Panc1 (cell line): ENCODE results near the gene AGBL5. TPM values are rescaled to one million over a fixed set of nuclear protein-coding genes. Genes with fewer than 3 reads are reported as not detected.

Experiments used
- ATAC-seq: fragments of 200-7000 bp; cut with Tn5 transposase; 2 replicates; pipeline ENCODE4 v1.9.1; 2020; ENCODE audit warnings: mild to moderate bottlenecking, moderate library complexity
- BruUV-seq: library from RNA; stranded (reverse); fragments of 400-500 nt; replicated peaks from 2 replicates; lab custom pipeline; 2021; lab: Mats Ljungman, UMichigan
- CTCF ChIA-PET: fragments of 300-600 bp; sonication (Branson Sonifier 250); formaldehyde crosslinking; loops from one replicate; lab custom pipeline; 2022; ENCODE audit warnings: antibody characterized with exemption; lab: Charles Lee
- POLR2A ChIA-PET: fragments of 300-600 bp; sonication (Branson Sonifier 250); formaldehyde crosslinking; loops from one replicate; lab custom pipeline; 2022; ENCODE audit warnings: antibody characterized with exemption; lab: Charles Lee
- DNase-seq: peaks from one replicate; pipeline ENCODE4 v3.0.0-alpha.2; 2010; ENCODE audit warnings: low read depth, low spot score
- H3K27ac ChIP-seq: 2 replicates; pipeline ENCODE4 v1.5.1; 2011; ENCODE audit warnings: mild to moderate bottlenecking, low read length, inconsistent platforms
- H3K27me3 ChIP-seq: fragments of 200-500 bp; sonication (Bioruptor generic); 2 replicates; pipeline ENCODE4 v1.6.0; 2014; ENCODE audit warnings: low read length, inconsistent platforms; ENCODE audit not compliant: control insufficient read depth, insufficient read depth
- H3K36me3 ChIP-seq: fragments of 200-500 bp; sonication (Bioruptor generic); 2 replicates; pipeline ENCODE4 v1.5.1; 2014; ENCODE audit warnings: inconsistent platforms, mild to moderate bottlenecking, low read length, moderate library complexity; ENCODE audit not compliant: control insufficient read depth, insufficient read depth
- H3K4me1 ChIP-seq: 2 replicates; pipeline ENCODE4 v1.5.1; 2011; ENCODE audit warnings: inconsistent platforms, mild to moderate bottlenecking, low read length, moderate library complexity; ENCODE audit not compliant: control insufficient read depth, insufficient read depth
- H3K4me3 ChIP-seq, 2 experiments: 2 replicates each; pipeline ENCODE4 v1.5.1; 2011 to 2012; ENCODE audit warnings: low read depth in 2 of 2, low read length in 2 of 2, mild to moderate bottlenecking in 2 of 2, inconsistent platforms in 1 of 2, moderate library complexity in 1 of 2
- H3K9me3 ChIP-seq: fragments of 200-500 bp; sonication (Bioruptor generic); 2 replicates; pipeline ENCODE4 v1.5.1; 2014; ENCODE audit warnings: low read depth, mild to moderate bottlenecking, inconsistent platforms, low read length, moderate library complexity; ENCODE audit not compliant: control insufficient read depth, insufficient read depth
- POLR2AphosphoS5 ChIP-seq: IDR thresholded peaks from 2 replicates; pipeline ENCODE4 v1.6.1; 2012; ENCODE audit warnings: mild to moderate bottlenecking, low read depth, low read length, moderate library complexity
- SIN3A ChIP-seq: IDR thresholded peaks from 2 replicates; pipeline ENCODE4 v1.6.1; 2012; ENCODE audit warnings: low read depth, mild to moderate bottlenecking, low read length, moderate library complexity, borderline replicate concordance; ENCODE audit not compliant: insufficient read depth
- TCF7L2 ChIP-seq: IDR thresholded peaks from 2 replicates; pipeline ENCODE4 v1.6.1; 2011; ENCODE audit warnings: mild to moderate bottlenecking, low read depth, low read length, inconsistent platforms
- in situ Hi-C: cut with HindIII; loops from 2 replicates; pipeline ENCODE4 v1.10.0; 2016; ENCODE audit warnings: low sequenced_read_pairs, low pct_unique_long_range_greater_than_20kb
- intact Hi-C: fragments of 100-400 bp; cut with micrococcal nuclease; formaldehyde crosslinking; loops from one replicate; pipeline ENCODE4 v1.10.0; 2022; ENCODE audit not compliant: unreplicated experiment
- total RNA-seq: library from RNA; stranded (reverse); gene quantifications from one replicate; pipeline ENCODE4 v1.2.1, GENCODE V29; 2021; ENCODE audit not compliant: unreplicated experiment
- TF ChIP-seq, protein P1 (sequence below), 2 experiments: IDR thresholded peaks; 2 replicates each; pipeline ENCODE4 v1.6.1; 2011 to 2012; ENCODE audit warnings: low read depth in 2 of 2, control low read depth in 1 of 2, low read length in 1 of 2, mild to moderate bottlenecking in 1 of 2, moderate library complexity in 1 of 2; ENCODE audit not compliant: insufficient read depth in 1 of 2
- TF ChIP-seq, protein P2 (sequence below): fragments of 450-650 bp; IDR thresholded peaks from 2 replicates; pipeline ENCODE4 v1.5.1; 2017; ENCODE audit warnings: mild to moderate bottlenecking

AGBL5 gene
- total RNA-seq, 1 experiment from 2014 or later: 55.6 TPM

DNA sequence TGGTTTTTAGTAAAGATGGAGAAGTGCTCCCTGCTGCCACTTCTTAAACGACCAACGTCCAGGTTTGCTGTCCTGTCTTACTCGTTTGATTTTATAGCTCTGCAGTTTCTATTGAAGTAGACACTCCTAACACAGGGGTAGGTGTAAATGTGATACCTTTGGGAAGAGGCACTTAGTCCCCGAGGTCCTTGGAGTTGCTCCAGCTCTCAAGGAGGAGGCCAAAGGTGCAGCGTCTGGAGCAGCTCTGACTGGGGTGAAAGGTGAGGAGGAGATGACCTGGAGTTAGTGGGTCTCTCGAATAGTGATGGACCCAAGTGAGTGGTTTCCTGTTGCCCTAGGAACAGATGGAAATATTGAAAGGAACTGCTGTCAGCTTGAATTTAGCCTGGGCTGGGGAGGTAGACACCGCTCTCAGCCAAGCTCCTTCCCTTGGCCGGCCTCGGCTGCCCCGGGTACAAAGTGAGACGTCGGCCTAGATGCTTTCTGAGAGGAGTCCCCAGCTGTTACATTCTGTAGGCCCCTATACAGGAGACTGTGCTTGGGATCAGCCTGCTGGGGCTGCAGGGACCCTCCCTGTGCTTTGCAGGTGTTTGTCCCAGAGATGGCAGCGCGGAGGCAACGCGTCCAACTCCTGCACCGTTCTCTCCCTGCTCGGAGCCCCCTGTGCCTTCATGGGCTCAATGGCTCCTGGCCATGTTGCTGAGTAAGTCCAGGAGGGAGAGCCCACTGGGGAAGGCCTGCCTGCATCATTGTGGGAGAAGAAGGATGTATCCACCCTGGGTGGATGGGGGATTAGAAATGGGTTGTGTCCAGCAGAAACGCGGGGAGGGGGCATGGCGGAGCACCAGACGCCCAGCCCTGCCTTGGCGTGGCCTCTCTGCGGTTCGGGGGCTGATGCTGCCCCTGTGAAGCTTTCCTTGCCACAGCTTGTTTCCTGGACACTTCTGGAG is 40.6 kb downstream of the AGBL5 start:
- Histone ChIP-seq H3K9me3 (no peaks in the 10 kb centered on the region), H3K4me3 (no peak overlapping the region), H3K36me3 (no peaks in the 10 kb centered on the region), H3K27ac (no peak overlapping the region), H3K4me1 (no peaks in the 10 kb centered on the region), H3K27me3 (no peaks in the 10 kb centered on the region)
- ChIA-PET CTCF (interaction anchor here (0.7 kb wide), 1 partner anchor 97 kb away, joined by 4 read pairs; no protein-coding TSS in a partner anchor), POLR2A (no interaction called here)
- in situ Hi-C loops: no loop called here
- DNase-seq (no peak), ATAC-seq (no peak)
- BruUV-seq: no TSS peak
- intact Hi-C loops: no loop called here
- TF ChIP-seq, protein P1, sequence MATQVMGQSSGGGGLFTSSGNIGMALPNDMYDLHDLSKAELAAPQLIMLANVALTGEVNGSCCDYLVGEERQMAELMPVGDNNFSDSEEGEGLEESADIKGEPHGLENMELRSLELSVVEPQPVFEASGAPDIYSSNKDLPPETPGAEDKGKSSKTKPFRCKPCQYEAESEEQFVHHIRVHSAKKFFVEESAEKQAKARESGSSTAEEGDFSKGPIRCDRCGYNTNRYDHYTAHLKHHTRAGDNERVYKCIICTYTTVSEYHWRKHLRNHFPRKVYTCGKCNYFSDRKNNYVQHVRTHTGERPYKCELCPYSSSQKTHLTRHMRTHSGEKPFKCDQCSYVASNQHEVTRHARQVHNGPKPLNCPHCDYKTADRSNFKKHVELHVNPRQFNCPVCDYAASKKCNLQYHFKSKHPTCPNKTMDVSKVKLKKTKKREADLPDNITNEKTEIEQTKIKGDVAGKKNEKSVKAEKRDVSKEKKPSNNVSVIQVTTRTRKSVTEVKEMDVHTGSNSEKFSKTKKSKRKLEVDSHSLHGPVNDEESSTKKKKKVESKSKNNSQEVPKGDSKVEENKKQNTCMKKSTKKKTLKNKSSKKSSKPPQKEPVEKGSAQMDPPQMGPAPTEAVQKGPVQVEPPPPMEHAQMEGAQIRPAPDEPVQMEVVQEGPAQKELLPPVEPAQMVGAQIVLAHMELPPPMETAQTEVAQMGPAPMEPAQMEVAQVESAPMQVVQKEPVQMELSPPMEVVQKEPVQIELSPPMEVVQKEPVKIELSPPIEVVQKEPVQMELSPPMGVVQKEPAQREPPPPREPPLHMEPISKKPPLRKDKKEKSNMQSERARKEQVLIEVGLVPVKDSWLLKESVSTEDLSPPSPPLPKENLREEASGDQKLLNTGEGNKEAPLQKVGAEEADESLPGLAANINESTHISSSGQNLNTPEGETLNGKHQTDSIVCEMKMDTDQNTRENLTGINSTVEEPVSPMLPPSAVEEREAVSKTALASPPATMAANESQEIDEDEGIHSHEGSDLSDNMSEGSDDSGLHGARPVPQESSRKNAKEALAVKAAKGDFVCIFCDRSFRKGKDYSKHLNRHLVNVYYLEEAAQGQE (IDR thresholded peaks at IDR 0.05; ENCODE audit: insufficient read depth in 1 of 2, low read depth in 2 of 2, low read length in 1 of 2): no peak
- TF ChIP-seq TCF7L2 (no peak), POLR2AphosphoS5 (no peak), SIN3A (no peak)
- TF ChIP-seq, protein P2, sequence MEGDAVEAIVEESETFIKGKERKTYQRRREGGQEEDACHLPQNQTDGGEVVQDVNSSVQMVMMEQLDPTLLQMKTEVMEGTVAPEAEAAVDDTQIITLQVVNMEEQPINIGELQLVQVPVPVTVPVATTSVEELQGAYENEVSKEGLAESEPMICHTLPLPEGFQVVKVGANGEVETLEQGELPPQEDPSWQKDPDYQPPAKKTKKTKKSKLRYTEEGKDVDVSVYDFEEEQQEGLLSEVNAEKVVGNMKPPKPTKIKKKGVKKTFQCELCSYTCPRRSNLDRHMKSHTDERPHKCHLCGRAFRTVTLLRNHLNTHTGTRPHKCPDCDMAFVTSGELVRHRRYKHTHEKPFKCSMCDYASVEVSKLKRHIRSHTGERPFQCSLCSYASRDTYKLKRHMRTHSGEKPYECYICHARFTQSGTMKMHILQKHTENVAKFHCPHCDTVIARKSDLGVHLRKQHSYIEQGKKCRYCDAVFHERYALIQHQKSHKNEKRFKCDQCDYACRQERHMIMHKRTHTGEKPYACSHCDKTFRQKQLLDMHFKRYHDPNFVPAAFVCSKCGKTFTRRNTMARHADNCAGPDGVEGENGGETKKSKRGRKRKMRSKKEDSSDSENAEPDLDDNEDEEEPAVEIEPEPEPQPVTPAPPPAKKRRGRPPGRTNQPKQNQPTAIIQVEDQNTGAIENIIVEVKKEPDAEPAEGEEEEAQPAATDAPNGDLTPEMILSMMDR: no peak

DNA sequence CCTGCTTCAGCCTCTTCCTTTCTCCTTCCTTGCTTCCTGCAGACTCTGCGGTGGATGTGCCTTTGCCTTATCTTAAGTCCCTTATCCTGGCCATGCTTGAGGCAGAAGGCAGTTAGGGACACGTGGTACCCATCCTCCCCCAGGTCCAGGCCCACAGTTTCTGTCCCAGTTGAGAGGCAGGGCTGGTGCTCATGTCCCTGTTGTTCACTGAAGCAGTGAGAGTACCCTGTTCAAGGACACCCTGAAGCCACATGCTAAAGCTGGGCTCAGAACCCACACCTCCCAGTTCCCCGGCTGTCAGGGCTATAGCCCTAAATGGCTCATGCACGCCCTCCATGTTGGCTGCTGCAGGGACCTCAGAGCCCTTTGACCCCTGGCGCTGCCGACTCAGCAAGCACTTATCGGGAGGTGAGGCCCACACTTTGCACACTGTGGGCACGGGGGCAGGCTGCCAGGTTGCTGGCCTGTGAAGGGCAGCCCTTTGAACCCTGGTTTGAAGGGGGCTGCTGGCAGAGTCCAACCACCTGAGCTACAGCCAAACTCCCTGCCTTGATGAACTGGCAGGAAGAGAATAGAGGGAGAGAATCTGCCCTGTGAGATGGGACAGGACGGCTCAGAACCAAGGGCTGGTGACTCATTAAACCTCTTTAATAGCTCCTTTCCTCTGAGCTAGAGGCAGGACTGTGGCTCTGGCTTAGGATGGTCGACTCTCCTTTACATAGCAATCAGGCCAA is 41.4 kb downstream of the AGBL5 start:
- Histone ChIP-seq H3K36me3 (no peaks in the 10 kb centered on the region), H3K4me3 (no peak overlapping the region), H3K27me3 (no peaks in the 10 kb centered on the region), H3K4me1 (no peaks in the 10 kb centered on the region), H3K27ac (no peak overlapping the region), H3K9me3 (no peaks in the 10 kb centered on the region)
- CTCF ChIA-PET: no interaction called here
- BruUV-seq: no TSS peak
- DNase-seq: no peak
- POLR2A ChIA-PET: interaction anchor here (0.6 to 0.7 kb wide), 2 partner anchors 102 to 991 kb away, joined by 3 to 4 read pairs; no protein-coding TSS in a partner anchor
- TF ChIP-seq, protein P2: no peak
- TF ChIP-seq SIN3A (no peak), TCF7L2 (no peak), POLR2AphosphoS5 (no peak)
- TF ChIP-seq, protein P1 (IDR thresholded peaks at IDR 0.05; ENCODE audit: insufficient read depth in 1 of 2, low read depth in 2 of 2, low read length in 1 of 2): no peak
- no peak for ATAC-seq
- intact Hi-C loops (no loop called here), in situ Hi-C loops (no loop called here)
